RWPE1 (cell line): Measurements from ENCODE around the gene FNTB.

Experiments used
- CTCF ChIA-PET: fragments of 350-600 bp; sonication (Branson Sonifier 250); formaldehyde crosslinking; extraction: SDS; loops from one replicate; lab custom pipeline; 2021; lab: Yijun Ruan, JAX
- POLR2A ChIA-PET: fragments of 400-600 bp; formaldehyde crosslinking; extraction: SDS; loops from one replicate; lab custom pipeline; 2020; ENCODE audit warnings: antibody characterized with exemption; ENCODE audit not compliant: low non-redundant PET; lab: Yijun Ruan, JAX
- DNase-seq: peaks from one replicate; pipeline ENCODE4 v3.0.0; 2012; ENCODE audit warnings: low spot score
- H3K27ac ChIP-seq: fragments of 450-650 bp; 2 replicates; pipeline ENCODE4 v1.5.1; 2017
- CTCF ChIP-seq: fragments of 450-650 bp; conservative IDR thresholded peaks from 2 replicates; pipeline ENCODE4 v1.5.1; 2017; ENCODE audit warnings: low read depth, mild to moderate bottlenecking

The FNTB gene

GRCh38 chr14:65040666-65041433 lies 54.2 kb downstream of the FNTB start:
- DNase-seq: no peak
- ChIA-PET POLR2A (interaction anchor here (0.6 kb wide), 1 partner anchor 42 kb away, joined by 5 read pairs; no protein-coding TSS in a partner anchor), CTCF (interaction anchor here (0.6 kb wide), 1 partner anchor 218 kb away, joined by 4 read pairs; no protein-coding TSS in a partner anchor)
- H3K27ac ChIP-seq: no peak overlapping the region
- TF ChIP-seq CTCF: no peak

GRCh38 chr14:65041434-65041915 lies 54.8 kb downstream of the FNTB start:
- TF ChIP-seq CTCF: no peak
- ChIA-PET POLR2A (no interaction called here), CTCF (interaction anchor here (0.6 kb wide), 1 partner anchor 55 kb away, joined by 3 read pairs; no protein-coding TSS in a partner anchor)
- no peak overlapping the region for H3K27ac ChIP-seq
- no peak for DNase-seq

GRCh38 chr14:65042296-65042695 lies 55.6 kb downstream of the FNTB start:
- TF ChIP-seq CTCF: no peak
- POLR2A ChIA-PET: no interaction called here
- no peak for DNase-seq
- H3K27ac ChIP-seq: no peak overlapping the region
- CTCF ChIA-PET: interaction anchor here (0.6 kb wide), 1 partner anchor 163 kb away, joined by 4 read pairs; no protein-coding TSS in a partner anchor

- no peak overlapping the region for H3K27ac ChIP-seq
- POLR2A ChIA-PET: no interaction called here
- TF ChIP-seq CTCF: no peak
- CTCF ChIA-PET: no interaction called here
- no peak for DNase-seq
Observed at GRCh38 chr14:65042731-65043372, 56.2 kb downstream of the FNTB start.

- CTCF ChIA-PET: interaction anchor here (0.6 kb wide), 1 partner anchor 279 kb away, joined by 6 read pairs; no protein-coding TSS in a partner anchor
- DNase-seq: no peak
- POLR2A ChIA-PET: no interaction called here
- no peak overlapping the region for H3K27ac ChIP-seq
- no peak for TF ChIP-seq CTCF
Observed at GRCh38 chr14:65043893-65044595, 57.3 kb downstream of the FNTB start.

GRCh38 chr14:65044596-65044959 lies 57.9 kb downstream of the FNTB start:
- H3K27ac ChIP-seq: no peak overlapping the region
- TF ChIP-seq CTCF: no peak
- ChIA-PET CTCF (no interaction called here), POLR2A (no interaction called here)
- DNase-seq: no peak
